IPS-18a (cell line): ENCODE data around the gene STK39.
A peak's percentile ranks its signal among the peaks of the same experiment; 100 is the strongest.

Experiments
- H3K27ac ChIP-seq: one replicate; pipeline ENCODE4 v1.5.1; 2013; ENCODE audit warnings: low read length
- H3K27me3 ChIP-seq: one replicate; pipeline ENCODE4 v1.6.1; 2013; ENCODE audit warnings: mild to moderate bottlenecking, low read length; ENCODE audit not compliant: control insufficient read depth, insufficient read depth
- H3K36me3 ChIP-seq: one replicate; pipeline ENCODE4 v1.6.1; 2013; ENCODE audit warnings: low read depth, low read length; ENCODE audit not compliant: control insufficient read depth
- H3K4me1 ChIP-seq: one replicate; pipeline ENCODE4 v1.6.1; 2013; ENCODE audit warnings: low read depth, low read length; ENCODE audit not compliant: control insufficient read depth
- H3K4me3 ChIP-seq: one replicate; pipeline ENCODE4 v1.5.1; 2013; ENCODE audit warnings: low read length
- H3K9ac ChIP-seq: one replicate; pipeline ENCODE4 v1.6.1; 2013; ENCODE audit warnings: mild to moderate bottlenecking, low read length, moderate library complexity
- H3K9me3 ChIP-seq: one replicate; pipeline ENCODE4 v1.6.1; 2013; ENCODE audit warnings: low read depth, low read length; ENCODE audit not compliant: control insufficient read depth

Gene STK39

GRCh38 chr2:168217920-168218319 lies 29.5 kb downstream of the STK39 start:
- no peak overlapping the region for H3K9ac ChIP-seq
- H3K27ac ChIP-seq = no peak overlapping the region
- no peaks in the 10 kb centered on the region for H3K9me3 ChIP-seq
- H3K36me3 ChIP-seq = no peaks in the 10 kb centered on the region
- peaks cover 17% of the 10 kb centered on the region for H3K4me1 ChIP-seq
- no peaks in the 10 kb centered on the region for H3K27me3 ChIP-seq
- no peak overlapping the region for H3K4me3 ChIP-seq

- H3K27ac ChIP-seq = no peak overlapping the region
Measured at GRCh38 chr2:168216351-168217005, 30.9 kb downstream of the STK39 start.

GRCh38 chr2:168215813-168216212 lies 31.6 kb downstream of the STK39 start:
- H3K9me3 ChIP-seq = no peaks in the 10 kb centered on the region
- H3K27me3 ChIP-seq = no peaks in the 10 kb centered on the region
- no peak overlapping the region for H3K4me3 ChIP-seq
- H3K36me3 ChIP-seq = no peaks in the 10 kb centered on the region
- H3K9ac ChIP-seq = no peak overlapping the region
- H3K4me1 ChIP-seq = peaks cover 6% of the 10 kb centered on the region
- no peak overlapping the region for H3K27ac ChIP-seq

More at GRCh38 chr2:168216351-168217005, 30.9 kb downstream of the STK39 start:
- Histone ChIP-seq H3K36me3 (no peaks in the 10 kb centered on the region), H3K4me1 (peaks cover 12% of the 10 kb centered on the region), H3K27me3 (no peaks in the 10 kb centered on the region), H3K9me3 (no peaks in the 10 kb centered on the region), H3K4me3 (no peak overlapping the region), H3K9ac (no peak overlapping the region)

- Histone ChIP-seq H3K36me3 (no peaks in the 10 kb centered on the region), H3K4me1 (peaks cover 2% of the 10 kb centered on the region), H3K27ac (no peak overlapping the region)
Measured at GRCh38 chr2:168212866-168213265, 34.5 kb downstream of the STK39 start.

GRCh38 chr2:168212167-168212566 lies 35.2 kb downstream of the STK39 start:
- Histone ChIP-seq H3K27ac (no peak overlapping the region), H3K4me1 (peaks cover 2% of the 10 kb centered on the region), H3K27me3 (no peaks in the 10 kb centered on the region), H3K4me3 (no peak overlapping the region), H3K9me3 (no peaks in the 10 kb centered on the region), H3K36me3 (no peaks in the 10 kb centered on the region), H3K9ac (no peak overlapping the region)

More at GRCh38 chr2:168212866-168213265, 34.5 kb downstream of the STK39 start:
- Histone ChIP-seq H3K9ac (no peak overlapping the region), H3K27me3 (no peaks in the 10 kb centered on the region), H3K4me3 (no peak overlapping the region), H3K9me3 (no peaks in the 10 kb centered on the region)

- Histone ChIP-seq H3K9ac (no peak overlapping the region), H3K9me3 (no peaks in the 10 kb centered on the region), H3K36me3 (no peaks in the 10 kb centered on the region), H3K4me3 (no peak overlapping the region), H3K4me1 (peaks cover 2% of the 10 kb centered on the region), H3K27me3 (no peaks in the 10 kb centered on the region), H3K27ac (no peak overlapping the region)
Measured at GRCh38 chr2:168211664-168212163, 35.7 kb downstream of the STK39 start.

- H3K27ac ChIP-seq = no peak overlapping the region
- no peaks in the 10 kb centered on the region for H3K36me3 ChIP-seq
- H3K9ac ChIP-seq = no peak overlapping the region
- no peaks in the 10 kb centered on the region for H3K27me3 ChIP-seq
- no peak overlapping the region for H3K4me3 ChIP-seq
- no peaks in the 10 kb centered on the region for H3K9me3 ChIP-seq
- peaks cover 2% of the 10 kb centered on the region for H3K4me1 ChIP-seq
Measured at GRCh38 chr2:168210895-168211570, 36.4 kb downstream of the STK39 start.

GRCh38 chr2:168210216-168210894 lies 37.0 kb downstream of the STK39 start:
- Histone ChIP-seq H3K9me3 (no peaks in the 10 kb centered on the region), H3K4me1 (peaks cover 2% of the 10 kb centered on the region), H3K36me3 (no peaks in the 10 kb centered on the region), H3K4me3 (no peak overlapping the region), H3K9ac (no peak overlapping the region), H3K27me3 (no peaks in the 10 kb centered on the region), H3K27ac (no peak overlapping the region)

- Histone ChIP-seq H3K36me3 (no peaks in the 10 kb centered on the region), H3K4me3 (no peak overlapping the region), H3K9ac (no peak overlapping the region), H3K9me3 (no peaks in the 10 kb centered on the region), H3K4me1 (peaks cover 16% of the 10 kb centered on the region), H3K27ac (no peak overlapping the region), H3K27me3 (no peaks in the 10 kb centered on the region)
Measured at GRCh38 chr2:168208652-168209051, 38.7 kb downstream of the STK39 start.

- peaks cover 16% of the 10 kb centered on the region for H3K4me1 ChIP-seq
- H3K4me3 ChIP-seq = no peak overlapping the region
- no peaks in the 10 kb centered on the region for H3K27me3 ChIP-seq
- H3K9me3 ChIP-seq = no peaks in the 10 kb centered on the region
- H3K27ac ChIP-seq = no peak overlapping the region
- H3K36me3 ChIP-seq = no peaks in the 10 kb centered on the region
- no peak overlapping the region for H3K9ac ChIP-seq
Measured at GRCh38 chr2:168207851-168208250, 39.5 kb downstream of the STK39 start.

- Histone ChIP-seq H3K9ac (no peak overlapping the region), H3K4me1 (peaks cover 14% of the 10 kb centered on the region), H3K27ac (no peak overlapping the region), H3K4me3 (peak overlapping the region; percentile 18), H3K9me3 (no peaks in the 10 kb centered on the region), H3K27me3 (no peaks in the 10 kb centered on the region), H3K36me3 (no peaks in the 10 kb centered on the region)
Measured at GRCh38 chr2:168203762-168204693, 43.4 kb downstream of the STK39 start.
